HCT116 (cell line): ENCODE measurements around the gene SLC16A4. TPM values are rescaled to one million over a fixed set of nuclear protein-coding genes. Genes with fewer than 3 reads are reported as not detected.

ENCODE experiments used
- ATAC-seq: fragments of 200-7000 bp; cut with Tn5 transposase; 2 replicates; pipeline ENCODE4 v1.9.1; 2020; ENCODE audit warnings: mild to moderate bottlenecking, moderate library complexity
- BruUV-seq: library from RNA; stranded (reverse); fragments of 400-500 nt; replicated peaks from 2 replicates; lab custom pipeline; 2021; lab: Mats Ljungman, UMichigan
- CTCF ChIA-PET: fragments of 300-600 bp; sonication (Branson Sonifier 250); formaldehyde crosslinking; loops from one replicate; lab custom pipeline; 2021; ENCODE audit warnings: antibody characterized with exemption; lab: Charles Lee
- POLR2A ChIA-PET: fragments of 300-600, 350-600 bp; sonication (Branson Sonifier 250); formaldehyde crosslinking; loops from one replicate; lab custom pipeline; 2021; ENCODE audit warnings: antibody characterized with exemption; lab: Charles Lee
- RAD21 ChIA-PET, 2 experiments: fragments of 300-600 bp; sonication (Branson Sonifier 250); formaldehyde crosslinking; loops; one replicate each; lab custom pipeline; 2023; ENCODE audit warnings: low total read pairs in 2 of 2; ENCODE audit not compliant: uncharacterized antibody in 2 of 2, unreplicated experiment in 2 of 2, low non-redundant PET in 1 of 2; lab: Charles Lee
- DNase-seq: peaks from one replicate; pipeline ENCODE4 v3.0.0-alpha.2; 2010; ENCODE audit warnings: low read depth, low spot score
- H2AFZ ChIP-seq: fragments of 200-600 bp; shearing (Covaris generic), sonication (generic); 2 replicates; pipeline ENCODE4 v1.6.1; 2017; ENCODE audit warnings: low read depth, mixed run types, mixed read lengths, antibody characterized with exemption, low read length; ENCODE audit not compliant: poor library complexity, severe bottlenecking
- H3K27ac ChIP-seq: 2 replicates; pipeline ENCODE4 v1.5.1; 2012; ENCODE audit warnings: low read depth, low read length
- H3K27me3 ChIP-seq: fragments of 200-600 bp; sonication (generic); 2 replicates; pipeline ENCODE4 v1.6.1; 2016; ENCODE audit warnings: mixed run types, low read length, mixed read lengths; ENCODE audit not compliant: insufficient read depth
- H3K36me3 ChIP-seq, 2 experiments: fragments of 200-500 bp in 1 of 2; fragments of 200-600 bp in 1 of 2; sonication (Bioruptor generic) in 1 of 2; sonication (generic) in 1 of 2; 2 replicates each; pipeline versions ENCODE4 v1.5.1 to v1.6.1; 2014 to 2016; ENCODE audit warnings: low read length in 2 of 2, inconsistent platforms in 1 of 2, mixed read lengths in 1 of 2, mixed run types in 1 of 2; ENCODE audit not compliant: insufficient read depth in 2 of 2, control insufficient read depth in 1 of 2
- H3K4me1 ChIP-seq, 2 experiments: fragments of 200-600 bp in 1 of 2; sonication (generic) in 1 of 2; 2 replicates each; pipeline versions ENCODE4 v1.5.1 to v1.6.1; 2012 to 2017; ENCODE audit warnings: low read length in 2 of 2, inconsistent platforms in 1 of 2, mild to moderate bottlenecking in 1 of 2, mixed read lengths in 1 of 2, mixed run types in 1 of 2, moderate library complexity in 1 of 2; ENCODE audit not compliant: insufficient read depth in 2 of 2, control insufficient read depth in 1 of 2
- H3K4me2 ChIP-seq: fragments of 200-600 bp; sonication (generic); 2 replicates; pipeline ENCODE4 v1.6.1; 2017; ENCODE audit warnings: mixed run types, low read length, mixed read lengths
- H3K4me3 ChIP-seq, 2 experiments: fragments of 200-600 bp in 1 of 2; sonication (generic) in 1 of 2; replicated peaks in 1 of 2; 2 replicates each; pipeline ENCODE4 v1.5.1; 2011 to 2016; ENCODE audit warnings: low read length in 2 of 2, control low read depth in 1 of 2, low read depth in 1 of 2, mild to moderate bottlenecking in 1 of 2, mixed read lengths in 1 of 2, mixed run types in 1 of 2
- H3K79me2 ChIP-seq: fragments of 200-600 bp; sonication (generic); 2 replicates; pipeline ENCODE4 v1.6.1; 2017; ENCODE audit warnings: mild to moderate bottlenecking, mixed run types, low read length, moderate library complexity, mixed read lengths; ENCODE audit not compliant: insufficient read depth
- H3K9ac ChIP-seq: fragments of 200-600 bp; sonication (generic); 2 replicates; pipeline ENCODE4 v1.6.1; 2016; ENCODE audit warnings: low read length, mixed read lengths
- H3K9me2 ChIP-seq: fragments of 200-600 bp; sonication (generic), shearing (Covaris generic); 2 replicates; pipeline ENCODE4 v1.6.1; 2017; ENCODE audit warnings: mixed run types, mild to moderate bottlenecking, moderate library complexity; ENCODE audit not compliant: insufficient read depth
- H3K9me3 ChIP-seq, 2 experiments: fragments of 200-500 bp in 1 of 2; fragments of 200-600 bp in 1 of 2; sonication (Bioruptor generic) in 1 of 2; sonication (generic) in 1 of 2; 2 replicates each; pipeline ENCODE4 v1.6.1; 2014 to 2017; ENCODE audit warnings: low read length in 2 of 2, mixed read lengths in 2 of 2, inconsistent platforms in 1 of 2, low read depth in 1 of 2, mild to moderate bottlenecking in 1 of 2, mixed run types in 1 of 2, moderate library complexity in 1 of 2; ENCODE audit not compliant: control insufficient read depth in 1 of 2, insufficient read depth in 1 of 2
- H4K20me1 ChIP-seq: fragments of 200-600 bp; sonication (generic), shearing (Covaris generic); 2 replicates; pipeline ENCODE4 v1.6.1; 2017; ENCODE audit warnings: mixed run types, mild to moderate bottlenecking, moderate library complexity; ENCODE audit not compliant: insufficient read depth
- ATF3 ChIP-seq: IDR thresholded peaks from 2 replicates; pipeline ENCODE4 v1.6.1; 2012
- CBX3 ChIP-seq: IDR thresholded peaks from 2 replicates; pipeline ENCODE4 v1.6.1; 2012; ENCODE audit warnings: low read depth
- CEBPB ChIP-seq: IDR thresholded peaks from 2 replicates; pipeline ENCODE4 v1.6.1; 2012; ENCODE audit warnings: low read depth
- CTCF ChIP-seq, 3 experiments: fragments of 200-600 bp in 1 of 3; sonication (generic) in 1 of 3; IDR thresholded peaks in 2 of 3; conservative IDR thresholded peaks in 1 of 3; 2 replicates each; pipeline ENCODE4 v1.5.1; 2012 to 2017; ENCODE audit warnings: low read depth in 2 of 3, low read length in 2 of 3, antibody characterized with exemption in 1 of 3, borderline replicate concordance in 1 of 3, control low read depth in 1 of 3, mild to moderate bottlenecking in 1 of 3, mixed read lengths in 1 of 3, mixed run types in 1 of 3, moderate library complexity in 1 of 3; ENCODE audit not compliant: insufficient read depth in 1 of 3
- EGR1 ChIP-seq: IDR thresholded peaks from 2 replicates; pipeline ENCODE4 v1.6.1; 2012; ENCODE audit warnings: low read depth
- EZH2 ChIP-seq: fragments of 200-600 bp; sonication (generic); IDR thresholded peaks from 2 replicates; pipeline ENCODE4 v1.6.1; 2017; ENCODE audit warnings: antibody characterized with exemption, mixed run types
- EZH2phosphoT487 ChIP-seq: fragments of 200-600 bp; IDR thresholded peaks from 2 replicates; pipeline ENCODE4 v1.6.1; 2018; ENCODE audit warnings: antibody characterized with exemption, borderline replicate concordance
- FOSL1 ChIP-seq: IDR thresholded peaks from 2 replicates; pipeline ENCODE4 v1.6.1; 2012; ENCODE audit warnings: low read depth
- JUND ChIP-seq: IDR thresholded peaks from 2 replicates; pipeline ENCODE4 v1.6.1; 2012
- MAX ChIP-seq: IDR thresholded peaks from 2 replicates; pipeline ENCODE4 v1.6.1; 2012
- POLR2A ChIP-seq: IDR thresholded peaks from 2 replicates; pipeline ENCODE4 v1.7.0; 2011; ENCODE audit warnings: borderline replicate concordance; ENCODE audit not compliant: insufficient read depth, insufficient read length; ENCODE audit errors: extremely low read depth
- POLR2AphosphoS5 ChIP-seq: IDR thresholded peaks from 2 replicates; pipeline ENCODE4 v1.6.1; 2011; ENCODE audit warnings: mild to moderate bottlenecking, low read depth, low read length, moderate library complexity
- REST ChIP-seq: IDR thresholded peaks from 2 replicates; pipeline ENCODE4 v1.6.1; 2012; ENCODE audit warnings: low read depth
- SIN3A ChIP-seq: IDR thresholded peaks from 2 replicates; pipeline ENCODE4 v1.6.1; 2012; ENCODE audit warnings: low read depth
- SP1 ChIP-seq: IDR thresholded peaks from 2 replicates; pipeline ENCODE4 v1.6.1; 2012; ENCODE audit warnings: low read depth
- SRF ChIP-seq: IDR thresholded peaks from 2 replicates; pipeline ENCODE4 v1.6.1; 2012; ENCODE audit warnings: low read depth
- ZBTB33 ChIP-seq: IDR thresholded peaks from 2 replicates; pipeline ENCODE4 v1.6.1; 2011; ENCODE audit warnings: mild to moderate bottlenecking, low read length, moderate library complexity; ENCODE audit not compliant: insufficient replicate concordance; ENCODE audit errors: extremely low read depth
- ZFX ChIP-seq: fragments of 450-650 bp; IDR thresholded peaks from 2 replicates; pipeline ENCODE4 v1.6.1; 2017
- ZNF274 ChIP-seq: fragments of 200-500 bp; sonication (Bioruptor generic); IDR thresholded peaks from 2 replicates; pipeline ENCODE4 v1.6.1; 2014; ENCODE audit warnings: mild to moderate bottlenecking, low read depth, low read length, inconsistent platforms
- intact Hi-C: fragments of 100-400 bp; cut with micrococcal nuclease; formaldehyde crosslinking; loops from 2 replicates; pipeline ENCODE4 v1.10.0; 2022
- total RNA-seq: library from RNA; stranded (reverse); gene quantifications from one replicate; pipeline ENCODE4 v1.2.1, GENCODE V29; 2021; ENCODE audit not compliant: unreplicated experiment

The SLC16A4 gene
- total RNA-seq, 1 experiment from 2014 or later, result 0.20 TPM

GRCh38 chr1:110385369-110385768 is 5.5 kb downstream of the SLC16A4 start:
- no peak for ATAC-seq
- H3K9ac ChIP-seq, result no peak overlapping the region
- H3K9me3 ChIP-seq, result no peaks in the 10 kb centered on the region
- no peaks in the 10 kb centered on the region for H3K79me2 ChIP-seq
- ChIA-PET RAD21 (no interaction called here), POLR2A (no interaction called here), CTCF (no interaction called here)
- no peak overlapping the region for H3K27ac ChIP-seq
- H4K20me1 ChIP-seq, result no peaks in the 10 kb centered on the region
- intact Hi-C loops, result no loop called here
- H3K4me2 ChIP-seq, result no peak overlapping the region
- no peak for DNase-seq
- no peaks in the 10 kb centered on the region for H3K27me3 ChIP-seq
- no peaks in the 10 kb centered on the region for H3K9me2 ChIP-seq
- H3K4me1 ChIP-seq, result peaks cover 0 to 9% of the 10 kb centered on the region in 2 experiments; a peak in 1 of 4 replicates
- no TSS peak for BruUV-seq
- TF ChIP-seq SIN3A, result no peak
- no peak for TF ChIP-seq POLR2AphosphoS5
- TF ChIP-seq EGR1, result no peak
- no peak for TF ChIP-seq REST
- TF ChIP-seq FOSL1, result no peak
- no peak for TF ChIP-seq POLR2A
- no peak for TF ChIP-seq CEBPB
- TF ChIP-seq CTCF (IDR thresholded peaks at IDR 0.05 in 2 of 3, conservative IDR thresholded peaks at IDR 0.05 in 1 of 3; ENCODE audit: borderline replicate concordance in 1 of 3, insufficient read depth in 1 of 3, low read depth in 2 of 3, low read length in 2 of 3), result no peak
- no peak for TF ChIP-seq ZFX
- no peak for TF ChIP-seq JUND
- TF ChIP-seq ZNF274, result no peak
- no peak for TF ChIP-seq MAX
- no peak for TF ChIP-seq ZBTB33
- TF ChIP-seq ATF3, result no peak
- TF ChIP-seq SRF, result no peak
- no peak for TF ChIP-seq CBX3
- no peak for TF ChIP-seq EZH2
- no peak for TF ChIP-seq EZH2phosphoT487
- no peak for TF ChIP-seq SP1
- H2AFZ ChIP-seq, result no peak overlapping the region
- peaks cover 6 to 9% of the 10 kb centered on the region in 2 experiments; a peak in 3 of 4 replicates for H3K36me3 ChIP-seq
- no peak overlapping the region for H3K4me3 ChIP-seq
